ENCODE results near the gene MAST4. TPM values are rescaled to one million over a fixed set of nuclear protein-coding genes. Genes with fewer than 3 reads are reported as not detected.
A peak's percentile ranks its signal among the peaks of the same experiment; 100 is the strongest.

Gene MAST4
- total RNA-seq, 2 donors from 2014 or later = 50.4 to 60.6 TPM

GRCh38 chr5:66639037-66639436 lies 42.8 kb downstream of the MAST4 start:
- Histone ChIP-seq H3K27ac (peak overlapping the region in 1 of 2 donors; percentile 45), H3K4me1 (peaks cover 0 to 18% of the 10 kb centered on the region in 2 donors), H3K4me3 (no peak overlapping the region), H3K27me3 (no peaks in the 10 kb centered on the region), H3K9me3 (no peaks in the 10 kb centered on the region), H3K36me3 (no peaks in the 10 kb centered on the region)
- no peak for TF ChIP-seq CTCF (IDR thresholded peaks at IDR 0.05)
- no peak for DNase-seq (ENCODE audit: low spot score)

- peaks cover 0 to 10% of the 10 kb centered on the region in 2 donors for H3K4me1 ChIP-seq
- H3K36me3 ChIP-seq = no peaks in the 10 kb centered on the region
- DNase-seq (ENCODE audit: low spot score) = no peak
Measured at GRCh38 chr5:66642538-66642937, 46.3 kb downstream of the MAST4 start.

GRCh38 chr5:66643387-66643786 lies 47.2 kb downstream of the MAST4 start:
- no peak for DNase-seq (ENCODE audit: low spot score)
- H3K4me1 ChIP-seq = peaks cover 0 to 10% of the 10 kb centered on the region in 2 donors
- H3K27ac ChIP-seq = no peak overlapping the region
- H3K36me3 ChIP-seq = no peaks in the 10 kb centered on the region
- no peak overlapping the region for H3K4me3 ChIP-seq
- no peak for TF ChIP-seq CTCF (IDR thresholded peaks at IDR 0.05)
- no peaks in the 10 kb centered on the region for H3K27me3 ChIP-seq
- H3K9me3 ChIP-seq = no peaks in the 10 kb centered on the region

More at GRCh38 chr5:66642538-66642937, 46.3 kb downstream of the MAST4 start:
- Histone ChIP-seq H3K27me3 (no peaks in the 10 kb centered on the region), H3K9me3 (no peaks in the 10 kb centered on the region), H3K27ac (no peak overlapping the region), H3K4me3 (no peak overlapping the region)
- no peak for TF ChIP-seq CTCF (IDR thresholded peaks at IDR 0.05)

- Histone ChIP-seq H3K27me3 (no peaks in the 10 kb centered on the region), H3K9me3 (no peaks in the 10 kb centered on the region), H3K4me1 (peaks cover 0 to 7% of the 10 kb centered on the region in 2 donors), H3K27ac (no peak overlapping the region), H3K36me3 (no peaks in the 10 kb centered on the region), H3K4me3 (no peak overlapping the region)
- no peak for DNase-seq (ENCODE audit: low spot score)
- TF ChIP-seq CTCF (IDR thresholded peaks at IDR 0.05) = no peak
Measured at GRCh38 chr5:66644111-66644510, 47.9 kb downstream of the MAST4 start.

GRCh38 chr5:66645039-66645438 lies 48.8 kb downstream of the MAST4 start:
- H3K4me3 ChIP-seq = no peak overlapping the region
- H3K9me3 ChIP-seq = no peaks in the 10 kb centered on the region
- no peak overlapping the region for H3K27ac ChIP-seq
- H3K27me3 ChIP-seq = no peaks in the 10 kb centered on the region
- TF ChIP-seq CTCF (IDR thresholded peaks at IDR 0.05) = no peak
- peaks cover 0 to 7% of the 10 kb centered on the region in 2 donors for H3K4me1 ChIP-seq
- no peak for DNase-seq (ENCODE audit: low spot score)
- H3K36me3 ChIP-seq = no peaks in the 10 kb centered on the region

- no peaks in the 10 kb centered on the region for H3K36me3 ChIP-seq
- H3K4me1 ChIP-seq = peaks cover 0 to 7% of the 10 kb centered on the region in 2 donors
- no peaks in the 10 kb centered on the region for H3K27me3 ChIP-seq
- peak overlapping the region in 1 of 2 donors; percentile 21 for H3K27ac ChIP-seq
- no peak overlapping the region for H3K4me3 ChIP-seq
- no peak for TF ChIP-seq CTCF (IDR thresholded peaks at IDR 0.05)
- no peak for DNase-seq (ENCODE audit: low spot score)
- H3K9me3 ChIP-seq = no peaks in the 10 kb centered on the region
Measured at GRCh38 chr5:66646570-66646969, 50.4 kb downstream of the MAST4 start.
